NCI-H774 (cell line): Measurements from ENCODE around the gene SUN1.
"Not testable (repeated sequence)": the region's sequence is repeated elsewhere in the genome, so short reads cannot be mapped to it uniquely, and the experiment has no call there.

ENCODE experiments used
- DNase-seq: peaks from one replicate; lab custom pipeline; 2025; lab: John Stamatoyannopoulos, UW

Gene SUN1

DNA sequence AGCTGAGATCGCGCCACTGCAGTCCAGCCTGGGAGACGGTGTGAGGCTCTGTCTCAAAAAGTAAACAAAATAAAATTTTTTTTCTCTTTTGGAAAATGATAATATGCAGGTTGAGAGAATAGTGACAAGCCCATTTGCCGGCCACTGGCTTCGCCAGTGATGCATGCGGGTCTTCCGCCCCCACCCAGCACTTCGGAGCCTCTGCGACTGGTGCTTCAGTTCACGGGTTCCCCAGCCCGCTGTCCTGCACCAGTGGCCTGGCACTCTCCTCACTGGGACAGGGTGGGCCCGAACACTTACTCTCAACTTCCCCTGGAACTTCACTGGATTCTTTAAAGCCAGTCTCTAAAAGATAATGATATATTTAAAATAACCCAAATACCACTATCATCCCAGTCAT is 2.7 kb downstream of the SUN1 start:
- no peak for DNase-seq

DNA sequence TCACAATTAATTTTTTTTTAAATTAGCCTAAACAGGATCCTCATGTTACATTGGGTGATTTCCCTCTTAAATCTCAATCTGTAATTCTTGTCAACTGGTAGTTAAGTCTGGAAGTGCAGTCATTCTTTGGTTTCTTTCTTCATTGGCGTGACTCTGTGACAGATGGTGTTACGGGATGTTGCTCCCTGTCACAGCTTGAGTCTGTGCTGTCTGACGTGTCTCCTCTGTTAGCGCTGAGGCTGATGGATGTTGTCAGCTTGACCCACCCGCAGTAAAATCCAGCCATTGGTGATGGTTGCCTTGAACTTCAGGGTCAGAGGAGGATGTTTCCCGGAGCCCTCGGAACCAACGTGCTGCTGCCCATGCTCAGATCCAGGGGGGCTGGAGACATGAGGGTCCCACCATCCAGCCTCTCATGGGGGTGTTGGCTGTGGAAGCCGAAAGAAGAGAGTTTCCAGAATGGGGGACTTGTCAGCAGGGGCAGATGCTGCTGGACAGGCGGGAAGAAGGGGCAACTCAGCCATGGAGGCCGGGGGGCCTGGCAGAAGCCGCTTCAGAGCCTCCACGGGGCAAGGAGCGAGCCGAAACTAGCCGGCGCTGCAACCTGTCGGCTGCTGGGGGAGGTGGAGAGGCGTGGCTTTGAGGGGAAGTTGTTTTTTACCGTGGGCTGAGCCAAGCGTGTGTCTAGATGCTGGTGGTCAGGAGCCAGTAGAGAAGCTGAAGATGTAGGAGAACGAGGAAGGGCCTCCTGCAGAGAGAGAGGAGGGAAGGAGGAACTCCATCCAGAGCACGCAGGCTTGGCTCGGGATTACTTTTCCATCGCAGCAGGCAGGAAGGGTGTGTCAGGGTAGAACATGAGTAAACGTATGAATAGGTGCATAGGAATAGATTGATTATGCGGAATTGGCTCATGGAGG is 3.5 kb downstream of the SUN1 start:
- no peak for DNase-seq

DNA sequence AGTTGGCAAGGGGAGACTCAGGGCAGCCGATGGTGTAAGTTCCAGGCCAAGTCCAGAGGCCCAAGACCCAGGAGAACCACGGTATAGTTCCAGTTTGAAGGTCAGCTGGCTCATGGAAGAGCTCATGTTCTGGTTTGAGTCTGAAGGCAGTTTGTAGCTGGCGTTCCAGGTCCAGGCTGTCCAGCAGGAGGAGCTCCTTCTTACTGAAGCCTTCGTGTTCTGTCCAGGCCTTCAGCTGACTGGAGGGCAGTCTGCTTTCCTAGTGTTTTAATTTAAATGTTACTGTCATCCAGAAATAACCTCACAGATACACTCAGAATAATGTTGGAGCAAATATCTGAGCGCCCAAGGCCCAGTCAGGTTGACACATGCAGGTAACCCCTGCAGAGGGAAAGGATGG is 4.2 kb downstream of the SUN1 start:
- DNase-seq: no peak

DNA sequence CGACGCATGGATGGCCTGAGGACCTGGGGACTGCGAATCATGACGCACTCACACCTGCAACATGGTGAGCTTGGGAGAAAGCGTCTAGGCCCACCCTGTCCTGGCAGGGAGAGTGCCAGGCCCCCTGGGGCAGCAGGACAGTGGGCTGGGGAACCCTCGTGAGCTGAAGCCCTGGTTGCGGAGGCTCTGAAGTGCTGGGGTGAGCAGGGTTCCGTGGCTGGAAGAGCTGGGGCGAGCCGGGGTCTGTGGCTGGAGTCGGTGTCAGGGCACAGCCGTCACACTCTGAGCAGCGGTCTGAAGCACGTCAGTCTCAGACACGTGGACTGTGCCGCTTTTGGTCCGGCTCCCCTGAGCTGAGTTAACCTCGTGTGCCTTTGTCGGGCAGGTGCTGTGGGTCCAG is 4.7 kb downstream of the SUN1 start:
- DNase-seq: no peak

DNA sequence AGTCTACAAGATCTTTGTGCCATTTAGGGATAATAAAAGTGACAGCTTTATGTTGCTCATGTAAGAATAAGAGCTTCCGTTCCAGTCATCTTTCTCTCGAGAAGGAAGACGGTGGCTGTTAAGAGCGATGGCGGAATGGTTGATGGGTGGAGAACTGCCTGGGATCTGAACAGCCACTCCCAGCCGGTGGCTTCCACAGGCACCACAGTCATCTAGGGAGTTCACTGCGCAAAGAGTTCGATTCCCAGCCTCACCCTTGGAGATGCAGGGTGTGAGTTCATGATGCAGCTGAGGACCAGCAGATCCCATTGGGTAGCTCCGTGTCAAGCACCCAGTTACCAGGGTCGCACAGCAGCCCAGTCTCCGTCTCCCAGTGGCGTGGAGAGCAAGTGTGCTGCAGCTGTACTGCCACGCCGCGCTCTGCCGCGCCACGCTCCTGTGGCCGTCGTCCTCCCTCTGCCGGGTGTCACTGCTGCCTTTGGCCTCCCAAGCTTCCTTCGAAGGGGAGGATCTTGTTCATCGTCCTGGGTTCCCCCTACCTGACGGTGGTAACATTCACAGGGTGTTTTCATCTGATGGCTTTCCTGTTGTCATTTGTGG is 7.8 kb downstream of the SUN1 start:
- DNase-seq: no peak

DNA sequence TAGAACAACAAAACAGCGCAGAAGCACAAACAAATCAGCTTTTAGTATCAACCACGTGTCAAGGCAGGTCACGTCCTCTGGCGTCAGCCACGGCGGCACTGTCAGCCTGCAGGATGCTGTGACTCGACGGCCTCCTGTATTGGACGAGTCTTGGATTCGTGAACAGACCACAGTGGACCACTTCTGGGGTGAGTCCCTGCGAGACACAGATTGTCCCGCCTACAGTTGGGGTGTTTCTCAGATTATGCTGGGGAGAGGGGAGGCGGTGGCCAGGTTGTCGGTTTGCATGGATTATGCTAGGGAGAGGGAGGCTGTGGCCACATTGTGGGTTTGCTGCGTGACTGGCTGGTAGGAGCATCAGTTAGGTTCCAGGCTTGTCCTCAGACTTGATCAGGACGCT is 9.7 kb downstream of the SUN1 start:
- DNase-seq: no peak

DNA sequence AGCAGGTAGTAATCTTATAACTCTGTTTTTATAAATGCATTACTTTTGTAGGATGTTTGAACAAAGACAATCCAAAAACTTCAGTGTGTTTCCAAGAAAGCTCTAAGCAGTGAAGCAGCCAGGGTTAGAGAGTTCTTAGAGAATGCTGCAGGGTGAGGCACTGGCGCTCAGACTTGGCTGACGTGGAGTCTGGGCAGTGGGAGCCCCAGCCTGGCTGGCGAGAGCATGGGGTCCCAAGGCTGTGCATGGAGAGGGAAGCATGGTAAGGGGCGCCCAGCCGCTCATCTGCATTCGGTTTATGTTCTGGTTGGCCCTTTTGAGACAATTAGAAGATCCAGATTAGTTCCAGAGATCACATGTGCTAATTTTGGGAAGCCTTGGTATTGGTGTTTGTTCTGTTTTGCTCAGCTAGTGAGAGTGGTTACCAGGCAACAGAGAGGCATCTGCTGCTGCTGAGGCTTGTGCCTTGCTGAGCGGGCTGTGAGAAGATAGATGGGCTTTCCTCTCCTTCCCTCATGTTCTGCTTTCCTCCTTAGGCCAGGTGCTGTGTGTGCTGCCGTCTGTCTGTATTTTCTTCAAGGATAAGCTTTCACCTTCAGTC is 10.3 kb downstream of the SUN1 start:
- no peak for DNase-seq

DNA sequence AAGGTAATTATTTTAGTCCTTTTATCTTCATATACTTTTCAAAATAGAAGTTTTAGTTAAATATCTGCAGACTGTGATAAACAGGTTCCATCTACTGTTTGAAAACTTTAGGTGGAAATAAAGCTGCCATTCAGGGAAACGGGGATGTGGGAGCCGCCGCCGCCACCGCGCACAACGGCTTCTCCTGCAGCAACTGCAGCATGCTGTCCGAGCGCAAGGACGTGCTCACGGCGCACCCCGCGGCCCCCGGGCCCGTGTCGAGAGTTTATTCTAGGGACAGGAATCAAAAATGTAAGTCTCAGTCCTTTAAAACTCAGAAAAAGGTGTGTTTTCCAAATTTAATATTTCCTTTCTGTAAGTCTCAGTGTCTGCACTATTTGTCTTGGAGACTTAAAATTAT is 11.0 kb downstream of the SUN1 start:
- no peak for DNase-seq

DNA sequence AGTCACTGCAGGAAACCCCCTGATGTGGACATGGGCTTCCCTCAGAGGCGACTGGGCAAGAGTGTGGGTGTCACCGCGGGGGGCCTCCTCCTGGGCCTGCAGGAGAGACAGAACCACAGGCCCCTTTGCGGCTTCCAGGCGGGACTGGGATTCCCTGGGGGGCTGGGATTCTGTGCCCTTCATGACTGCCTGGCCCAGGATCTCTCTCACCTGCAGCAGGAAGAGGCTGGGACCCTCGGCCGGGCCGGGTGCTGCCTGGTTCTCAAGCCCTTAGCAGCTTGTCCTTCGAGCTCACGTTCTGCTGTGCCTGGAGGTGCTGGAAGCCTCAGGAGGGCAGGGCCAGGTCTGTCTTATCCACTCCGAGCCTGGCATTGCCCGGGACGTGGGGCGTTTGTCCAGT is 11.8 kb downstream of the SUN1 start:
- DNase-seq: no peak

DNA sequence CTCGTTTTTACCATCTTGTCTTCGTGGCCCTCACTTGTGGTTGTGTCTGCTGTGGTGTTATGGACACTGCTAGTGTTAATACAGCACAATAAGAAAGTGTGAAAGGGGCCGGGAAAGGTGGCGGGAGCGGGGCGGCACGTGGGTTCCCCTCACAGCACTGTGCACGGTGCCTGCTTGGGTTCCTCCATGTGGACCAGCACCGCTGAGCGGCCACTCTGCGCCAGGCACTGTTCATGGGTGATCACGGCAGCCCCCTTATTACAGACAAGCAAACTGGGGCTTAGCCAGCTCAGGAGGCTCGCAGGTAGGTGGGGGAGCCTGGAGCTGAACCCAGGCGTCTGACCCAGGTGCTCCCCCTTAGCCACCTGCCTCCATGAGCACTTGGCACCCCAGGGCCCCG is 12.2 kb downstream of the SUN1 start:
- no peak for DNase-seq

DNA sequence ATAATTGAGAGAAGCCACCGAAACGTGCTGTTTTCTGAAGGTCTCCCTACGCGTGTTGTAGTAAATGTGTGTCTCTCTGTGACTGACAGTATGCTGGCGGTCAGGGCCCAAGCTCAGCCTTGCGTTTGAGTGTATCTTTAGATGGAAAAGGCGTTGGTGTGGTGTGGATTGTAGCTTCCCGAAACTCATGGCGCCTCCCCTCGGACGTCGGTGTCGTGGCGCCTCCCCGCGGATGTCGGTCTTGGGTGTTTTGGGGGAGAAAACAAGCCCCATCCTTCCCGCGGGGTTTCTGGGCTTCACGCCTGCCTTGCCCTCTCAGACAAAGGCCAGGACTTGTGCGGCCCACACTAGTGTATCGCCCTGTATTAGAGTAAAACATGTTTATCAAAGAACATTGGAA is 12.8 kb downstream of the SUN1 start:
- no peak for DNase-seq

DNA sequence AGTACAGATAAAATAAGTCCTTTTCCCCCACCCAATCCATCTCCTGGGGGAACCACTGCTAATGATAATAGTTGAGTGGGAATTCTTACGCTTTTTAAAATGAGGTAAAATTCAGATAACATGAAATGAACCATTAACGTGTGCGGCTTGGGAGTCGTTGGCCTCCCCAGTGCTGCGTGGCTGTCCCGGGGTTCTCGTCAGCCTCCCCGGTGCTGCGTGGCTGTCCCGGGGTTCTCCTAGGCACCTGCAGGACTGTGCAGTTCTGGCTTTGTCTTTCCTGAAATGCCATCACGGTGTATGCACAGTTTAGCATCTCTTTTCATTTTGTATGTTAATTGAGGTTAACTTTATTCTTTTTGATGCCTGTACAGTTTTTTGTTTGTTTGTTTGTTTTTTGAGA is 13.5 kb downstream of the SUN1 start:
- DNase-seq: no peak

DNA sequence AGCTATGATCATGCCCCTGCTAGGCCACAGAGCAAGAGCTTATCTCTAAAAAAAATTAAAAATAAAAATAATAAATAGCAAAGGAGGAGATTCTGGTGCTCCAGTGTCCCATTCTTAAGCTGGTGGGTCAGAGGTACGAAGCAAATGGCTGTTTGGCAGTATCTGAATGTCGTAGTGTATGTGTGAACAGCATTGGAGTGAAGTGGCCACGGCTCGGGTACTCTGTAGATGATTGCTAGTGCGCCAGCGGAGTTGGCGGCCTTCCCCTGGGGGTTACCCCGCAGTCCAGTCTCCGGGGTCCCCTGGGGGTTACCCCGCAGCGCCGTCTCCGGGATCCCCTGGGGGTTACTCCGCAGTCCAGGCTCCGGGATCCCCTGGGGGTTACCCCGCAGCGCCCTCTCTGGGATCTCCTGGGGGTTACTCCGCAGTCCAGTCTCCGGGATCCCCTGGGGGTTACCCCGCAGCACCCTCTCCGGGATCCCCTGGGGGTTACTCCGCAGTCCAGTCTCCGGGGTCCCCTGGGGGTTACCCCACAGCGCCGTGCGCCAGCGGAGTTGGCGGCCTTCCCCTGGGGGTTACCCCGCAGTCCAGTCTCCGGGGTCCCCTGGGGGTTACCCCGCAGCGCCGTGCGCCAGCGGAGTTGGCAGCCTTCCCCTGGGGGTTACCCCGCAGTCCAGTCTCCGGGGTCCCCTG is 14.8 kb downstream of the SUN1 start:
- DNase-seq: not testable (repeated sequence)

DNA sequence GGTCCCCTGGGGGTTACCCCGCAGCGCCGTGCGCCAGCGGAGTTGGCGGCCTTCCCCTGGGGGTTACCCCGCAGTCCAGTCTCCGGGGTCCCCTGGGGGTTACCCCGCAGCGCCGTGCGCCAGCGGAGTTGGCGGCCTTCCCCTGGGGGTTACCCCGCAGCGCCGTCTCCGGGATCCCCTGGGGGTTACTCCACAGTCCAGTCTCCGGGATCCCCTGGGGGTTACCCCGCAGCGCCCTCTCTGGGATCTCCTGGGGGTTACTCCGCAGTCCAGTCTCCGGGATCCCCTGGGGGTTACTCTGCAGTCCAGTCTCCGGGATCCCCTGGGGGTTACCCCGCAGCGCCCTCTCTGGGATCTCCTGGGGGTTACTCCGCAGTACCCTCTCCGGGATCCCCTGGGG is 15.5 kb downstream of the SUN1 start:
- not testable (repeated sequence) for DNase-seq

DNA sequence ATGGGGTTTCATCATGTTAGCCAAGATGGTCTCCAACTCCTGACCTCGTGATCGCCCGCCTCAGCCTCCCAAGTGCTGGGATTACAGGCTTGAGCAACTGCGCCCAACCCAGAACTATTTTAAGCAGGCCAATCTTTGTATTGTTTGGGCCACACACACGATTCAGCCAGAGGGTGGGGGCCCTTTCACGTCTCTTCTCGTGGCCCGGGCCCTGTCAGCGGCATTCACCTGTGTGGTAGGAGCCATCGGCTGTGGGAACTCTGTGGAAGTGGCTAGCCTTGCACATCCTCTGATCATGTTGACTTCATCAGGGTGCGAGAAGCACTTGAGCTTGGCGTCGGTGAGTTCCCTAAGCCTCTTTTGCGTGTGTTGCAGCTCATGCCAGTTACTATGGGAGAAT is 16.9 kb downstream of the SUN1 start:
- no peak for DNase-seq

DNA sequence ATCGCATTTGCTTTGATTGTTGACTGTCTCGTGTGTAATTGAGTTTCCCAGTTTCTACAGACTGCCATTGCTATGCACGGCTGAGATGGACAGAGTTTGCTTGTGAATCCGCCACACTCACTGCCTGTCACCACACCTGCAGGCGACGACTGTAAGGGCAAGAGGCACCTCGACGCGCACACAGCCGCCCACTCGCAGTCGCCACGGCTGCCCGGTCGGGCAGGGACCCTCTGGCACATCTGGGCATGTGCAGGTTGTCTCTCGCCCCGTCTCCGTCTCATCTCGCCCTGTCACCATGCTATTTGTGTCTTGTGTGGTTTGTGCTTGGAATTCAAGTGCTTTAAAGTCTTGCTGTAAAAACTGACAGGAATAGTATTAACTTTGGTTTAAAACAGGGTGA is 17.5 kb downstream of the SUN1 start:
- DNase-seq: no peak

DNA sequence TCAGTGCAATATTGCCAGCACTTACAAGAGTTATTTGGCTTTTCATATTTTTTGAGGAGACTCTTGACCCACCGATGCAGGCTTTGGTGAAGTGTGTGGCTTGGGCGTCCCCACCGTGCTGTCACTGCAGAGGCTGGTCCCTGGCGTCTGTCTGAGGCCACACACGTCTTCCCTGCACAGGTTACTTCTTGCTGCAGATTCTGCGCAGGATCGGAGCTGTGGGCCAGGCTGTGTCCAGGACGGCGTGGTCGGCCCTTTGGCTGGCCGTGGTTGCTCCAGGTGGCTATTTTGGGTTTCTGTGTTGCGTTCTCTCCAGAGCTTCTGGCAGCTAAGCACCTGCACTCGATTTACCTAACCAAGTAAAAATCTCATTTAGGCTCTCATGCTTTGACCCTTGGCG is 18.9 kb downstream of the SUN1 start:
- DNase-seq: no peak

DNA sequence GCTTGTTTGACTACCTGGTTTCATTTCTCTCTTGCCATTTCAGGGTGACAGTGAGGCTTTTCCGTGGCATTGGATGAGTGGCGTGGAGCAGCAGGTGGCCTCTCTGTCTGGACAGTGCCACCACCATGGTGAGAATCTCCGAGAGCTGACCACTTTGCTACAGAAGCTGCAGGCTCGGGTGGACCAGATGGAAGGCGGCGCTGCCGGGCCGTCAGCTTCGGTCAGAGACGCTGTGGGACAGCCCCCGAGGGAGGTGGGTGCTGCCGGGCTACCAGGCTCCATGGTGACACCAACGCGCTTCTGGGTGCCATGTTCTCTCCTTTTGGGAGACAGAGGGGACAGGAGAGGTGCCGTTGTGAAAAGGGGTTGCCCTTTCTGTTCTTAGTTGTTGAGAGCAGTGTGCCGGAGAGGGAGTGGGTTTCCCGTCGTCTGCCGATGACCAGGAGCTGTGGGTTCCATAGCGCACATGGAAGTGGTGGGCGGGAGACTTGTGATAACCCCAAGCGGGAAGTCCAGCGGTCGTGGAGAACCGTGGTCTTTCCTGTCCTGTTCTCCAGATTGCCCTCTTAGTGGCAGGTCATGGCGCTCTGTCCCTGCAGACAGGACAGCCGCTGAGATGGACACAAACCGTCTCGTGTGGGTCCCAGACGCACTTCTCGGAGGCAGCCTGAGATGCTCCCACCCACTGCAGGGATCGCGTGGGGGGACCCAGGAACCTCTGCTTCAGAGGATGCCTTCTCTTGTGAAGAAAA is 21.3 kb downstream of the SUN1 start:
- DNase-seq: no peak

DNA sequence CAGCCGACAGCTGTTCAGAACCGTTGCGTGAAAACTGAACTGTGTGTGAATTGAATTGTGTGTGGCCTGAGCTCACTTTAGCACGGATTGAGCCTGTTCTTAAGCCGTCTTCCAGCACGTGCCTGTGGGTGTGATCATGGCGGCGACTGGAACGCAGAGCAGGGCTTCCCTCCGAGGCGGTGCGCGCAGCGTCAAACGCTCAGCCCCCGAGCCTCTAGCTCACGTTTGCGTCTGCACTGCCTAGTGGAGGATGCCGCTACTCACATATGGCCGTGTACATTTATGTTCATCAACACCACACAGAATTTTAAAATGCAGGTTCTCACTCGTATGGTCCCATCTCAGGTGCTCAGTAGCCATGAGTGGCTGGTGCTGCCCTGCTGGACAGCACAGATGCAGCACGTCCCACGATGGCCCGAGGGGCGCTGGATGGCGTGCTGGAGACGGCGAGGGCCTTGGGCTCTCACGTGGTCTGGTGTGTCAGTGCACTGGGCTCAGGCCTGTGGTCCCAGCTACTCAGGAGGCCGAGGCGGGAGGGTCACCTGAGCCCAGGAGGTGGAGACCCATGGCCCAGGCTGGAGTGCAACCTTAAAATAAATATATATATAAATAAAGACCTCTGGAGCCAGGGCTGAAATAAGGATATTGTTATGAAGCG is 22.0 kb downstream of the SUN1 start:
- DNase-seq: no peak

DNA sequence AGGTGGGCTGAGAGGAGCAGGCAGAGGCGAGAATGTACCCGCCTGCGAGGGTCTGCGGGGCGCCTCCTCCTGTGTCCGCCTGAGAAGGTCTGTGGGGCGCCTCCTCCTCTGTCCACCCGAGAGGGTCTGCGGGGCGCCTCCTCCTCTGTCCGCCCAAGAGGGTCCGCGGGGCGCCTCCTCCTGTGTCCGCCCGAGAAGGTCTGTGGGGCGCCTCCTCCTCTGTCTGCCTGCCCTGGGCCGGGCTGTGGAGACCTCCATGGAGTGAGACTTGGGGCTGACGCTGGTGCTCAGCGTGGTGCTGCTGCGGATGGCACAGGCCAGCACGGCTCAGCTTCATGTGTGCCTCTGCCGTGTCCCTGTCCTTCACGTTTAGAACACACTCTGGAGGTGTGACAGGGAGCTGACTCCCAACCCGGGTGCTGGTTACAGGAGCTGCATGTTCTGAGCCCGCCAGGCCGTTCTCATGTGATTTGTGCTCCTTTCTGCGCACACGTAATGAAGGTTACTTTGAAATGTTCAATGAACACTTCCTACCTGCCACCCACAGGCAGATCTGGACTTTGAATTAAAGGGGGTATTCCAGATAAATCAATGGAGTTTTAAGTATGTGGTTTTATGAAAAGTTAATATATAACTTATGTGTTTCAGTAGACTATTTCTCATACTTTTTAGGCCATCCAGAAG is 23.6 kb downstream of the SUN1 start:
- no peak for DNase-seq
